Neuronal stem cell (in vitro differentiated cells): ENCODE data around the gene TPD52L1.

ENCODE experiments used
- DNase-seq: peaks from one replicate; pipeline ENCODE4 v3.0.0-alpha.2; 2013; ENCODE audit warnings: low spot score
- H2AFZ ChIP-seq: one replicate; pipeline ENCODE4 v1.6.1; 2013; ENCODE audit warnings: mild to moderate bottlenecking, low read length, inconsistent platforms
- H2AK5ac ChIP-seq: 2 replicates; pipeline ENCODE4 v1.6.1; 2013; ENCODE audit warnings: low read depth, mild to moderate bottlenecking, inconsistent platforms, low read length, moderate library complexity, mixed read lengths
- H2BK120ac ChIP-seq: 2 replicates; pipeline ENCODE4 v1.6.1; 2013; ENCODE audit warnings: low read depth, mild to moderate bottlenecking, inconsistent platforms, low read length, moderate library complexity, mixed read lengths
- H2BK12ac ChIP-seq: one replicate; pipeline ENCODE4 v1.6.1; 2013; ENCODE audit warnings: low read length, inconsistent platforms
- H2BK15ac ChIP-seq: 2 replicates; pipeline ENCODE4 v1.6.1; 2013; ENCODE audit warnings: mild to moderate bottlenecking, low read length, inconsistent platforms, mixed read lengths
- H2BK5ac ChIP-seq: one replicate; pipeline ENCODE4 v1.6.1; 2013; ENCODE audit warnings: inconsistent platforms, mild to moderate bottlenecking, low read length, moderate library complexity
- H3K14ac ChIP-seq: one replicate; pipeline ENCODE4 v1.6.1; 2013; ENCODE audit warnings: low read length, inconsistent platforms
- H3K18ac ChIP-seq: 2 replicates; pipeline ENCODE4 v1.6.1; 2013; ENCODE audit warnings: low read length, inconsistent platforms
- H3K23ac ChIP-seq: 2 replicates; pipeline ENCODE4 v1.6.1; 2013; ENCODE audit warnings: low read depth, mild to moderate bottlenecking, mixed read lengths, low read length, inconsistent platforms; ENCODE audit not compliant: poor library complexity
- H3K27ac ChIP-seq: replicated peaks from 3 replicates; pipeline ENCODE4 v1.5.1; 2013; ENCODE audit warnings: low read length, inconsistent platforms
- H3K27me3 ChIP-seq, 3 experiments: 2 replicates each; pipeline ENCODE4 v1.6.1; 2013; ENCODE audit warnings: low read length in 3 of 3, mild to moderate bottlenecking in 2 of 3, inconsistent platforms in 1 of 3, low read depth in 1 of 3, mixed read lengths in 1 of 3, moderate library complexity in 1 of 3; ENCODE audit not compliant: control insufficient read depth in 3 of 3, insufficient read depth in 3 of 3
- H3K36me3 ChIP-seq, 2 donors: replicated peaks in 1 of 2; 2 replicates each; pipeline ENCODE4 v1.6.1; 2013; ENCODE audit warnings: low read length in 2 of 2; ENCODE audit not compliant: control insufficient read depth in 2 of 2, insufficient read depth in 2 of 2
- H3K4ac ChIP-seq: 2 replicates; pipeline ENCODE4 v1.6.1; 2013; ENCODE audit warnings: inconsistent platforms, mild to moderate bottlenecking, low read length, moderate library complexity
- H3K4me1 ChIP-seq, 2 donors: 1 replicate in 1 of 2; 2 replicates in 1 of 2; pipeline ENCODE4 v1.6.1; 2013; ENCODE audit warnings: low read length in 2 of 2, low read depth in 1 of 2; ENCODE audit not compliant: control insufficient read depth in 2 of 2, insufficient read depth in 1 of 2
- H3K4me2 ChIP-seq: one replicate; pipeline ENCODE4 v1.6.1; 2013; ENCODE audit warnings: mild to moderate bottlenecking, low read length, inconsistent platforms; ENCODE audit not compliant: insufficient read depth, poor library complexity, severe bottlenecking
- H3K4me3 ChIP-seq, 2 donors: 2 replicates each; pipeline ENCODE4 v1.5.1; 2013; ENCODE audit warnings: low read length in 2 of 2, mild to moderate bottlenecking in 2 of 2, inconsistent platforms in 1 of 2, moderate library complexity in 1 of 2
- H3K79me1 ChIP-seq: one replicate; pipeline ENCODE4 v1.6.1; 2013; ENCODE audit warnings: low read depth, mild to moderate bottlenecking, inconsistent platforms, low read length, moderate library complexity
- H3K9ac ChIP-seq: one replicate; pipeline ENCODE4 v1.6.1; 2013; ENCODE audit warnings: mild to moderate bottlenecking, low read depth, low read length, inconsistent platforms; ENCODE audit not compliant: poor library complexity
- H3K9me3 ChIP-seq, 2 donors: replicated peaks in 1 of 2; 2 replicates each; pipeline versions ENCODE3 to v1.6.1; 2013; ENCODE audit warnings: low read length in 2 of 2, mild to moderate bottlenecking in 2 of 2, inconsistent platforms in 1 of 2, low read depth in 1 of 2, mixed read lengths in 1 of 2, moderate library complexity in 1 of 2; ENCODE audit not compliant: control insufficient read depth in 2 of 2, insufficient read depth in 1 of 2
- H4K8ac ChIP-seq: one replicate; pipeline ENCODE4 v1.6.1; 2013; ENCODE audit warnings: low read depth, mild to moderate bottlenecking, inconsistent platforms, low read length, moderate library complexity
- H4K91ac ChIP-seq: one replicate; pipeline ENCODE4 v1.6.1; 2013; ENCODE audit warnings: low read length, low read depth, mild to moderate bottlenecking, inconsistent platforms; ENCODE audit not compliant: poor library complexity
- WGBS, 2 donors: extraction: QIAGEN DNeasy Blood & Tissue Kit; methylation state at CpG; one replicate each; pipeline ENCODE4 v1.1.7; 2013; ENCODE audit warnings: missing lambda C conversion rate in 2 of 2, mixed read lengths in 1 of 2; ENCODE audit not compliant: insufficient read length in 2 of 2, insufficient replicate concordance in 1 of 2; ENCODE audit errors: extremely low coverage in 2 of 2; 5-methylcytosine and 5-hydroxymethylcytosine counted together

The TPD52L1 gene

GRCh38 chr6:125251516-125252220 lies 98.1 kb downstream of the TPD52L1 start:
- no peak overlapping the region for H4K91ac ChIP-seq
- H2AK5ac ChIP-seq, result no peak overlapping the region
- no peak overlapping the region for H3K9ac ChIP-seq
- no peaks in the 10 kb centered on the region for H3K36me3 ChIP-seq
- H3K4ac ChIP-seq, result no peak overlapping the region
- H3K27ac ChIP-seq, result no peak overlapping the region
- H3K23ac ChIP-seq, result no peak overlapping the region
- peak overlapping the region; percentile 60 for H3K18ac ChIP-seq
- no peak overlapping the region for H4K8ac ChIP-seq
- H3K9me3 ChIP-seq, result no peaks in the 10 kb centered on the region
- WGBS, 2 donors, result no CpG with 5 or more reads among the region's 6 CpGs
- no peaks in the 10 kb centered on the region for H3K27me3 ChIP-seq
- no peak overlapping the region for H2BK5ac ChIP-seq
- peak overlapping the region; percentile 87 for H2AFZ ChIP-seq
- H3K79me1 ChIP-seq, result no peaks in the 10 kb centered on the region
- DNase-seq, result peak; percentile 11
- H2BK12ac ChIP-seq, result no peak overlapping the region
- H3K4me3 ChIP-seq, result no peak overlapping the region
- H3K14ac ChIP-seq, result no peak overlapping the region
- peaks cover 4 to 7% of the 10 kb centered on the region in 2 donors for H3K4me1 ChIP-seq
- no peak overlapping the region for H3K4me2 ChIP-seq
- no peak overlapping the region for H2BK120ac ChIP-seq
- H2BK15ac ChIP-seq, result no peak overlapping the region

DNA sequence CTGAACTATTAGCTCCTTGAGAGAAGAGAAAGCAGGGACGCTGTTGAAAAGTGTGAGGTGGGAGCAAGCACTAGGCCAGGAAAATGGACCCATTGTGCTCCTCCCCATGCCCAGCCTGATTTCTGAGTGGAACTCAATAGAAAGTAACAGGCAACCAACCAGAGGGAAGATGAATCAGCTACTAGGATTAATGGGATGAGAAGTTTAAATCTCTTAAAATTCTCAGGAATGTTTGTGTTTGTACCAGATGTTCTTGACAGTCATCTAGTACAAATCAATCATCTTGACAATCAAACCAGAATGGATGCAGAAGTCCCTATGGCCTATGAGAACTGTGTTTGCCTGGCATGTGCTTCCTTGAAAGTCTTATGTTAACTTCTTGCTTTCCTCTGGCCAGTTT lies 99.3 kb downstream of the TPD52L1 start:
- DNase-seq, result no peak
- Histone ChIP-seq H3K4me2 (no peak overlapping the region), H3K27me3 (no peaks in the 10 kb centered on the region), H3K9me3 (no peaks in the 10 kb centered on the region), H2AK5ac (no peak overlapping the region), H4K8ac (no peak overlapping the region), H3K23ac (no peak overlapping the region), H2BK12ac (no peak overlapping the region), H2AFZ (peak overlapping the region; percentile 17), H3K79me1 (no peaks in the 10 kb centered on the region), H3K14ac (no peak overlapping the region), H3K27ac (no peak overlapping the region), H3K18ac (no peak overlapping the region), H3K4me3 (no peak overlapping the region), H2BK120ac (no peak overlapping the region), H2BK5ac (no peak overlapping the region), H2BK15ac (no peak overlapping the region), H4K91ac (no peak overlapping the region), H3K4me1 (peaks cover 4 to 7% of the 10 kb centered on the region in 2 donors), H3K9ac (no peak overlapping the region), H3K36me3 (no peaks in the 10 kb centered on the region), H3K4ac (no peak overlapping the region)
- WGBS, 2 donors, result no CpG with 5 or more reads among the region's 1 CpG

DNA sequence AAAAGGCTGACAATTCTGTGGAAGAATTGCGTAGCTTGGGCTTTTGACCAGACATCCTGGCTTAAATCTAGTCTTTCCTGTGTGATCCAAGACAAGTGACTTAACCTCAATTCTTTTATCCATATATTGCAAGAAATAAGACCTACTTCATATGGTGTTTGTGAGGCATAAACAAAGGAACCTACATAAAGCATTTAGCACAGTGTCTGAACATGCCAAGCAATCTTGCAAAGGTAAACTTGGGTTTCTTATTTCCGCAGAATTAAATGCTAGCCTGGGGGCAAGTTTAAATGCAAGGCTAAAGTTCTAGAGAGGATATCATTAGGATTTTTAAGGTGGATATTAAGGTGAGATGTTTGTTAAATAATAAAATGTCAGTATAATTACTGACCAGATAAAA lies 100.3 kb downstream of the TPD52L1 start:
- H3K36me3 ChIP-seq, result no peaks in the 10 kb centered on the region
- H3K27me3 ChIP-seq, result no peaks in the 10 kb centered on the region
- H3K23ac ChIP-seq, result no peak overlapping the region
- H3K4me2 ChIP-seq, result no peak overlapping the region
- H3K18ac ChIP-seq, result no peak overlapping the region
- H4K91ac ChIP-seq, result no peak overlapping the region
- no peak overlapping the region for H3K27ac ChIP-seq
- no peak for DNase-seq
- no peaks in the 10 kb centered on the region for H3K9me3 ChIP-seq
- H2BK5ac ChIP-seq, result no peak overlapping the region
- H2AK5ac ChIP-seq, result no peak overlapping the region
- no peak overlapping the region for H2BK12ac ChIP-seq
- no CpG with 5 or more reads among the region's 2 CpGs for WGBS, 2 donors
- no peaks in the 10 kb centered on the region for H3K79me1 ChIP-seq
- H3K4me1 ChIP-seq, result peaks cover 4 to 7% of the 10 kb centered on the region in 2 donors
- H4K8ac ChIP-seq, result no peak overlapping the region
- H2BK15ac ChIP-seq, result no peak overlapping the region
- H2BK120ac ChIP-seq, result no peak overlapping the region
- H3K4me3 ChIP-seq, result no peak overlapping the region
- no peak overlapping the region for H3K4ac ChIP-seq
- H2AFZ ChIP-seq, result no peak overlapping the region
- H3K9ac ChIP-seq, result no peak overlapping the region
- no peak overlapping the region for H3K14ac ChIP-seq

GRCh38 chr6:125254321-125254720 lies 100.7 kb downstream of the TPD52L1 start:
- Histone ChIP-seq H2BK5ac (no peak overlapping the region), H2BK15ac (no peak overlapping the region), H3K36me3 (no peaks in the 10 kb centered on the region), H3K27me3 (no peaks in the 10 kb centered on the region), H3K79me1 (no peaks in the 10 kb centered on the region), H3K18ac (no peak overlapping the region), H3K27ac (no peak overlapping the region), H3K4me1 (peaks cover 4 to 7% of the 10 kb centered on the region in 2 donors), H4K8ac (no peak overlapping the region), H2AFZ (no peak overlapping the region), H3K23ac (no peak overlapping the region), H2BK12ac (no peak overlapping the region), H3K4ac (no peak overlapping the region), H2AK5ac (no peak overlapping the region), H4K91ac (no peak overlapping the region), H2BK120ac (no peak overlapping the region), H3K9me3 (no peaks in the 10 kb centered on the region), H3K14ac (no peak overlapping the region), H3K4me3 (no peak overlapping the region), H3K4me2 (no peak overlapping the region), H3K9ac (no peak overlapping the region)
- DNase-seq, result no peak
- no CpG with 5 or more reads among the region's 3 CpGs for WGBS, 2 donors
